GM15510 (cell line): Measurements from ENCODE around the gene FGD4.

Experiments used
- POLR2A ChIP-seq: IDR thresholded peaks from 3 replicates; pipeline ENCODE4 v1.6.1; 2011; ENCODE audit warnings: borderline replicate concordance; ENCODE audit not compliant: insufficient read length; ENCODE audit errors: extremely low read depth

Gene FGD4

DNA sequence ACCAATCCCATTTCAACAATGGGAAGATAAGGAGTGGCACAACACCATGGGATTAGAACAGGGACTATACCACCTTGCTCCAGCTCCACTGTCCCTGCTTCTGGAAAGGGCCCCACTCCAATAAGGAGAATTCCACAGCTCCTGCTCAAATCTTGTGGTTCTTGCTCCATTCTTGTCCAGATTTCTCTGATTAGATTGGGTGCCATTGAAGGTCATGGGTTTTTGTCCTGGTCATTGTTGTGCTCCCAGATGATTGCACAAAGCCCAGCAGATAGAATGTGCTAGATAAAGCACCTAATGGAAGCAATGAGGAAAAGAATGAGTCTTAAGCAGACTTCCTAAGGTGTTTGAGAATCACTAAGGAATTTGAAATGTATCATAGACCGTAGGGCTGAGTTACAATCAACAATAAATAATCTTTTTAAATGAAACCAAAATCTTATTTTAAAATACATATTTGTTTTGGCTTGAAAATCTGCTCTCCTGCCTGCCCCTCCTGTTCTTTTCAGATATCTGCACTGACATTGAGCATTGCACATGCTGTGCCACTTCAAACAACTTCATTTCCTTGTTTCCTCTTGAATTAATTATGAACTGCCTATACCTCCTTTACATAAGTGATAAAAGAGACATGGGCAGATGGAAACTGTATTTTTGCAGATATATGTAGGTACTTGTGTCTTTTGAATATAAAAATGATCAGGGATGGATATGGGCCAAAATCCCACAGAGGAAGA is 115.9 kb downstream of the FGD4 start:
- no peak for TF ChIP-seq POLR2A

DNA sequence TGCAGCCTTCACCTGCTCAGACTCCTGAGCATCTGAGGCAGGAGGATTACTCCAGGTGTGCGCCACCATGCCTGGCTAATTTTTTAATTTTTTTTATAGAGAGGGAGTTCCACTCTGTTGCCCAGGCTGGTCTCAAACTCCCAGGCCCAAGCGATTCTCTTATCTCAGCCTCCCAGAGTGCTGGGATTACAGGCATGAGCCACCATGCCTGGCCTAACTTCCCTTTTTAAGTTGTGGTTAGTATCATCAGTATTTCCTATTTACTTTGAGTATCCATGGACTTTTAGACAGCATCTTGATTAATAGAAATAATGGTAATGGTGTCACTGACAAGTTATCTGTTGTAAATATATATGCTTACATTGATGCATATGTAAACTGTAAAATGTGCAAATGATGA is 116.9 kb downstream of the FGD4 start:
- no peak for TF ChIP-seq POLR2A

DNA sequence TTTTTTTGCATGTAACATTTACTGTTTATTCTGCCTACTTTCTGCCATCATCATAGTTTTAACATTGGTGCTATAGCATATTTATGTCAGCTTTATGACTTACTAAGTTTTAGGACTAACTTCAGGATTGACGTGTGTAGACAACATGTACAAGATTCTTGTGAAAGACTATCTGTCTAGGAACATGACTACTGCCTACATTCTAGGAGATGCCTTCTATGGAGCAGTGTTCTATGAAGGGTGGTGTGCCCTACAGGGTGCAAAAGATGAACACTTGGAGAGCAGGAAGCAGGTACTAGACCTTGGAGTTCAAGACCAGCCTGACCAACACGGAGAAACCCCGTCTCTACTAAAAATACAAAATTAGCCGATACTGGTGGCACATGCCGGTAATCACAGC is 118.6 kb downstream of the FGD4 start:
- no peak for TF ChIP-seq POLR2A

DNA sequence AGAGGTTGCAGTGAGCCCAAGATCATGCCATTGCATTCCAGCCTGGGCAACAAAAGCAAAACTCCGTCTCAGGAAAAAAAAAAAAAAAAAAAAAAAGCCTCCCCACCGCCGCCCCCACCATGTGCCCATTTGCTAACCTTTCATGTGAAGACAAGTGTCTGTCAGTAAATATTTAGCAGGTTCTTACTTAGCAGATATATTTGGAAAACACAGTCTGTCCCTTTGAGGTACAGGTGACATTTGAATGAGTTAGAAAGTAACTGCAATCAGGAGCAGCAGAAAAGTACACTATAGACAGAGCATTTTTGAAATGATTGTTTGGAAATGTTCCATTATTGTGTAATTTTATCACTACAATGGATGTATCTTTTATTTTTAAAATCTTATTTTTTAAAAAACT is 119.7 kb downstream of the FGD4 start:
- TF ChIP-seq POLR2A, result no peak

DNA sequence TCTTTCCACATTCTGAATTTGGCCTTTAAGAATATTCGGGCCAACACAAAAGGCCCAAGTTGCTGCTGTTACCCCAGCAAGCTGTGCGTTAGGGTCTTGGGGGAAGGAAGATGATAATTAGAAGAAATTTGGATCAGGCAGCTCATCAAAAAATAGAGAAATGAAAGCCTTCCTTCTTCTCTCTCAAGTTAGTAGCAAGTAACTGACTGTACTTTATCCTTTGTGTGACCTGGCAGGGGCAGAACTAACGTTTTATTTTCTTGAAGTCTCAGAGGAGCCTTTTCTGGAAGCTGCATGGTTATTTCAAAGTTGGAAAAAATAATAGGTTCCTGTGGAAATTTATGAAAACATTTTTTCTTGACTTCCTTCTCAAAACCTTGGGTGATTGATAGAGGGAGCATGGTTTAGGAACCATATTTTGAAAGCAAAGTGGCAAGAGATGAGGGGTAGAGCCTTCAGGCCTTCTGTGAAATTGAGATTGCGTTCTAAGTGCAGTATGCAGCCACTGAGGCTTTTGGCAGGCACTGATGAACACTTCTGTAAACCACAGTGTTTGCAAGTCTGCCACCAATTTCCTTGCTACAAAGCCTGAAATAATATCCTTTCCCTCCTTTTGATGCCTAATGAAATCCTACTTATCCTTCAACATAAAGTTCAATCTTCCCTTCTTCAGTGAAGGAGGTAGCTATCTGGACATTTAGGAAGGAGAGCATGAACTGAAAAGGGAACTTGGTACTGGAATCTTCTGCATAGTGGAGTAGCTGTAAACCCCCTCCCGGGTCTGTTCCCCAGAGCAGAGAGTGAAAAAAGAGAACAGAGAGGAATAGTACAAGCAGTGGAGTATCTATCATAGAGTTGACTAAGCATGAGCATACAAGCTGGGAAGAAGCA is 123.2 kb downstream of the FGD4 start:
- no peak for TF ChIP-seq POLR2A

DNA sequence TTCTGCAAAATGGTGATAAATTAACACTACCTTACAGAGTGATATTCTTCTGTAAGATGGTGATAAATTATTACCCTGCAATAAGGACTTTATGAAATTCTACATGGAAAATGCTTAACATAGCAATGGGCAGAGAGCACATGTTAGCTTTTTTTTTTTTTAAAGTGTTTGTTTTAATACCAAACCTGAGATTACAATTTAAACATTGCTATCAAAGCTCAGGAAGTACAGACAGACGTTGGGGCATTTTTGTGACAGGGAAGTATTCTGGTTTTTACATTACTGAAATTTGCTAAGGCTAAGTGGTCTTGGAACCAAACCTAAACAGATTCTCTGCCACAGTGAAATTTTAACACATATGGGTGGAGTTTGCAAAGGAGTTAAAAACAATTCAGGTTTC is 133.1 kb downstream of the FGD4 start:
- TF ChIP-seq POLR2A, result no peak

DNA sequence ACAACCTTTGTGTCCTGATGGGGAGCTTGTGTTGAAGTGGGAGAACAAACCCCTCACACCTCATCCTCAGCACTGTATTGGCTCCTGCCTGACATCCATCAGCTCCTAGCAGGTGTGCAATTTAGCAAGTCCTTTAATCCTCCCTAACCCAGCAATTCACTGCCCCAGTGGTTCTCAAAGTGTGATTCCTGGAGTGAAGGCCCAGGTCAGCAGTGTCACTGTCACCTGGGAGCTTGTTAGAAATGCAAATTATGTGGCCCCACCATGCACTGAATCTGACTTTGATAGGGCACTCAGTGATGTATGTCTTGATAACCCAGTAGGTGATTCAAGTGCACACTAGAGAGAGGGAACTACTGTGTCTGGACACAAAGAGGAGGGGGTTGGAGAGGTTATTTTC is 133.6 kb downstream of the FGD4 start:
- no peak for TF ChIP-seq POLR2A

DNA sequence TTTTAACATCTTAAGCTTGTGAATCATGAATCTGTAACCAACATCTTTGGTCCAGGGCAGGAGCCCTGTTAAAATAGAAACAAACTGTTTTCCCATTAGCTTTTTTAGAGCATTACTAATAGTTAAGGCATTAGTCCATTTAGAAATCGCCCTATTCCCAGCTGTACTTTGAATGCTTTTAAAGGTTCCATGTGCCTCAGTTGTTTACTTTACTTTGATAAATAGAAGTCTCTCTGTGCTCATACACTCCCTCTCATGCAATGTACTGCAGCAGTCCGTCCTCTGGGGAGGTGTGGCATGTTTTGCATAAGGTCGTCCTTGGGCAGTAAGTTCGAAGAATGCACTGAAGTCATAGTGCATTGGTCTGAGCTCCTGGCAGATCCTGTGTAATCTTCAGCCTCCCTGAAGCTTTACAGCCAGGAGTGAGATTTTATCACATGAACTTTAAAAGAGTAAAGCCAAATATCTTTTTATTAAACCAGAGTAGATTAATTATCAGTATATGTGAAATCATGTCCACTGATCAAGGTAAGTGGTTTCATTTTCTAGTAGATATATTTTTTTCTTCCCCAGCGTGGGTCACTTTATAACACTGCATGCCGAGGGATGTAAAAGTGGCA is 134.7 kb downstream of the FGD4 start:
- no peak for TF ChIP-seq POLR2A

DNA sequence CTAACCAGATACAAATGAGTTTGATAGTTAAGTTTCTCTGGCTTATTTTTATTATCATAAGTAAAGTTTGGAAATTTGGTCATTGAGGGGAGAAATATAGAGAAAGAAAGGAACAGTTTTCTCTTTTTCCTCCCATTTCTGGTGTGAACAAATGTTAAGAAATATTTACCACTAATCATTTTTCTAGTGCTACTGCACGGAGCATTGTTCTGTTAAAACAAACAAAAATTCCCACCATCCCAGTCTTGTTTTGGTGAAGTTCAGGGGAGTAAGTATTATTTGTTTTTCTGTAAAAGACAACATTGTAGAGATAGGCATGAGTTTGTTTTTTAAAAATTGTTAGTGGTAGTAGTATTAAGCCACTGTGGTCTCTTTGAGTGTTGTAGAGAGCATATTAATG is 135.3 kb downstream of the FGD4 start:
- TF ChIP-seq POLR2A, result no peak

DNA sequence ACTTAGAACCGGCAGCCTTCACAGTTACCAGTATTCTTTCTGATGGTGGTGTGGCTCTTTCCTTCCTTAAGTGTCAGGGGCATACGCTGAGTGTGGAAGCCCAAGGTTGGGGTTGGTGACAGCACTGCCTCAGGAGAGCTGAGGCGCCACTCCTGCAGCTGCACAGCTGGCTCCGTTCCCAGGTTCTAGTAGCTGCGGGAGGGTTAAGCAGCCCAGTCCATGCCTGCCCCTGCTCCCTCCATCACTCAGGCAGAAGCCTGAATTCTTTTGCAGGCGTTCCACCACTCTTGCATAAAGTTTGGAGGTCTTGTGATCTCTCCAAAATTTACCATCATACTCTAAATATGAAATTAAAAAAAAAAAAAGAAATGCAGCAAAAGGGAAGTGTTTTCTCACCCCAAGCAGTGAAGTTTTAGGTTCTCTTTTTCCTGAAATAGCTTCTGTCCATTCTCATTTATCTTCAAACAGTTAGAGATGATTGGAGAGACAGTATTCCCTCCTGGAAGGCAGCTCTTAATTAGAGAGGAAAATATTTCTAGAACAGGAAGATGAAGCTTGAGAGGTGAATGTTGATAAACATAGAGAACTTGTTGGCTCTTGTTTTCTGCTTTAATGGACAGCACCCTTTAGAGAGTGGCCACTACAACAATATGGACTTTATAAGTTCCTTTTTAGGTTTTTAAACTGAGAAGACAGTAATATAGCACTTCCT is 136.1 kb downstream of the FGD4 start:
- no peak for TF ChIP-seq POLR2A

DNA sequence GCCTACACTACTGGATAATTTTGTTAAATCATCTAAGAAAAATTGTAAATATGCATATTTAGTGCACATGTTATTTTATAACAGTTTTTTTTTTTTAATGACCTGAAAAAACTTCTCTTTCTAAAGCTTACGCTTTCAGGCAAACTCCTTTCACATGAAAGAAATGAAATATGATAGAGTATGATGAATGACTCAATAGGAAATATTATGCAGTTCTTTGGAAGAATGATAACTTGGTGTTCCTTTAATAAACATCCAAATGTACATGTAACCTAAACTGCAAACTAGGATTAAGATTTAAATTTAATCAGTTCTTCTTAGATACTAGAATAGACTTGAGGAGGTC is 136.6 kb downstream of the FGD4 start:
- TF ChIP-seq POLR2A, result no peak

DNA sequence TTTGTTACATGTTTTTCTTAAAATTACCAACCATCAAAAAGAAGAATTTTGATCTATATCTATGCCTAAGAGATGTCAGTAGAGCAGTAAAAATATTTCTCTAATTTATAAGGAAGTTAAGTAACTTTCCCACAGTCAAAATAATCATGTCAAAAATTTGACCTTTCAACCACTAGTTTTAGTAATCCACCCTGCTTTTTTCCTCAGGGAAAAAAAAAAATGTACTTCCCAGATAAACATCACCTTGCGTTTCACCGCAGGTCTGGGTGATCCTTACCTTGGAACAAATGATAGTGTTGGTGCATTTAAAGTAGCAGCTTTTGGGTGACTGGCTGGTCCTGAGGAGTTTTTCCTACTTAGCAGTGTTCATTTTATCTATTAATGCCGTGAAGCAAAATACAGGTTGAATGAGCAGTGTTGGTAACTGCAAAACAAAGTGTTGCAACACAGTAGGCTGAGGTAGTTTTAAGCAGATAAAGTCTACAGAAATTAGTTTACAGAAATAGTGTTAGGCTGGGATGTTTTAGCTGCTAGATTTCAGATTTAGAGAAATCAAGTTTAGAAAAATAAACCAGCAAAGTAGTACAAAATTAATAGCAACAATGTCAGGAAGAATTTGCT is 142.5 kb downstream of the FGD4 start:
- no peak for TF ChIP-seq POLR2A

DNA sequence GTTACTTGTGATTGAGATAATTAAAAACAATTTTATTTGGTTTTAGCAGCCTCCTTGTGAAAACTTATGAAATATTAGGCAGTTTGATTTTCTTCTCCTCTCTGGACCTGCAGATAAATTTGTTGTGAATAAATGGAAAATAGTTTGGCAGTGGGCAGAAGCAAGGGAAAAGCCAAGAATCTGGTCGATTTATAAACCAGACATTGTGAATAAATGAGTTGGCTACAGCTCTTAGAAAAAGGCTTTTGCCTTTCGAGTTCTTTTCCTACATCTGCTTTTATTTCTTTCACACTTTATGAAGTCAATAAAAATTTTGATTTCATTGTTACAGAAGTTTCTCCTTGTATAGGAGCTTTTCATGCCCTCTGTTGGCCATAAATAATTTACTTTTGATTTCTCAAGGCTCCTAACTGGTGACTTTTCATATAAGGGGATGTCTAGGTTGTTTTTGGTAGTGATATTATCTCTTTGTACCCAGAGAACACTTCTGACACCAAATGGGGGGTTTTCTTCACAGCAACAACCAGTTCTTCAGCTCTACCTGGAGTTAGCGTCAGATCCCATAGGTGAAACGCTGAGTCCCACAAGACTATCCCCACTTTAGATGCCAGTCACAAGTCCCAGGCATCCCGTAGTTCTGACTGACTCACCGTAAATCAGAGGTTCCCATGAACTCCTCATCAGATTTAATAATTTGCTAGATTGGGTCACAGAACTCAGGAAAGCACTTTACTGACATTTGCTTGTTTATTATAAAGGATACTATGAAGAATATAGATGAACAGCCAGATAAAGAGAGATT is 143.3 kb downstream of the FGD4 start:
- no peak for TF ChIP-seq POLR2A

DNA sequence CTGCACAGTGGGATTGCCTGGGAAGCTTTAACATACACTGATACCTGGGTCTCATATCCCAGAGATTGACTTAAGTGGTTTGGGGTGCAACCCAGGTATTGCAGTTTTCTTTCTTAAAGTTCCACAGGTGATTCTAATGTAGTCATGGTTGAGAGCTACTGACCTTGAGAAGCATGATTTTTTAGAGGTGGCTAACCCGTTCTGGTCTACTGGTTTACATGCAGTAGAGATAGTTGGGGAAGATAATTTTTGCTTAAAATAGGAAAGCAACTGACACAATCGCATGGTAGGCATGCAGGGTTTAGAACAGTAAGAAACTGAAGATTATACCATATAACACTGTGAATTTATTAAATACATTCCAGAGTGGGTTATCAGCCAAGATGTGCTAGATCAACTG is 145.5 kb downstream of the FGD4 start:
- no peak for TF ChIP-seq POLR2A
